Kidney tubule cell (primary cell): Measurements from ENCODE around the gene GOLGA8T.
"Not testable (repeated sequence)": the region's sequence is repeated elsewhere in the genome, so short reads cannot be mapped to it uniquely, and the experiment has no call there.

Experiments used
- DNase-seq: peaks from one replicate; pipeline ENCODE4 v3.0.0-alpha.2; 2018; ENCODE audit warnings: low spot score

The GOLGA8T gene

GRCh38 chr15:30191639-30192038 lies 56.8 kb downstream of the GOLGA8T start:
- not testable (repeated sequence) for DNase-seq

- DNase-seq, result not testable (repeated sequence)
Measured at GRCh38 chr15:30192119-30192745, 57.4 kb downstream of the GOLGA8T start.

GRCh38 chr15:30192892-30193291 lies 58.0 kb downstream of the GOLGA8T start:
- not testable (repeated sequence) for DNase-seq
